Measurements from ENCODE around the gene BPIFA2. TPM values are rescaled to one million over a fixed set of nuclear protein-coding genes. Genes with fewer than 3 reads are reported as not detected.

Gene BPIFA2
- total and polyA plus RNA-seq, 10 donors = not detected

GRCh38 chr20:33124261-33124660 lies 43.7 kb upstream of the BPIFA2 start:
- Histone ChIP-seq H3K4me1 (no peaks in the 10 kb centered on the region), H3K27me3 (replicated peaks in 1 of 7) (peaks cover 0 to 31% (median 0%) of the 10 kb centered on the region in 7 donors), H3K27ac (no peak overlapping the region), H3K9me3 (peaks cover 0 to 15% (median 0%) of the 10 kb centered on the region in 8 donors), H3K36me3 (no peaks in the 10 kb centered on the region), H3K4me3 (no peak overlapping the region)
- TF ChIP-seq CTCF (IDR thresholded peaks at IDR 0.05 in 8 of 11, conservative IDR thresholded peaks at IDR 0.05 in 3 of 11) = no peak
- no peak for TF ChIP-seq POLR2A (IDR thresholded peaks at IDR 0.05)
- TF ChIP-seq POLR2AphosphoS5 (IDR thresholded peaks at IDR 0.05) = no peak
- intact Hi-C loops (cut with DNase I; ENCODE audit: low total_unique reads) = no loop called here
- 57 to 90% (median 62%) methylated on average over 1 to 2 of the region's 2 CpGs for WGBS, 5 donors
- DNase-seq = no peak

GRCh38 chr20:33124994-33125393 lies 43.0 kb upstream of the BPIFA2 start:
- Histone ChIP-seq H3K4me1 (no peaks in the 10 kb centered on the region), H3K4me3 (no peak overlapping the region), H3K27ac (no peak overlapping the region), H3K36me3 (no peaks in the 10 kb centered on the region), H3K27me3 (replicated peaks in 1 of 7) (peaks cover 0 to 31% (median 0%) of the 10 kb centered on the region in 7 donors), H3K9me3 (peaks cover 0 to 11% (median 0%) of the 10 kb centered on the region in 8 donors)
- intact Hi-C loops (cut with DNase I; ENCODE audit: low total_unique reads) = no loop called here
- 71 to 85% (median 82%) methylated on average over 6 of the region's 6 CpGs for WGBS, 5 donors
- no peak for TF ChIP-seq POLR2A (IDR thresholded peaks at IDR 0.05)
- TF ChIP-seq POLR2AphosphoS5 (IDR thresholded peaks at IDR 0.05) = no peak
- no peak for TF ChIP-seq CTCF (IDR thresholded peaks at IDR 0.05 in 8 of 11, conservative IDR thresholded peaks at IDR 0.05 in 3 of 11)
- no peak for DNase-seq

GRCh38 chr20:33125983-33126382 lies 42.0 kb upstream of the BPIFA2 start:
- H3K36me3 ChIP-seq = no peaks in the 10 kb centered on the region
- 66 to 70% (median 67%) methylated on average over 6 of the region's 6 CpGs for WGBS, 5 donors
- H3K27ac ChIP-seq = no peak overlapping the region
- TF ChIP-seq CTCF (IDR thresholded peaks at IDR 0.05 in 8 of 11, conservative IDR thresholded peaks at IDR 0.05 in 3 of 11) = no peak
- intact Hi-C loops (cut with DNase I; ENCODE audit: low total_unique reads) = no loop called here
- H3K4me3 ChIP-seq = no peak overlapping the region
- DNase-seq = no peak
- peaks cover 0 to 31% (median 0%) of the 10 kb centered on the region in 7 donors for H3K27me3 ChIP-seq (replicated peaks in 1 of 7)
- peaks cover 0 to 2% (median 0%) of the 10 kb centered on the region in 8 donors for H3K9me3 ChIP-seq
- no peaks in the 10 kb centered on the region for H3K4me1 ChIP-seq

- Histone ChIP-seq H3K9me3 (no peaks in the 10 kb centered on the region), H3K27ac (no peak overlapping the region), H3K27me3 (replicated peaks in 1 of 7) (peaks cover 0 to 43% (median 0%) of the 10 kb centered on the region in 7 donors), H3K4me3 (no peak overlapping the region), H3K36me3 (no peaks in the 10 kb centered on the region), H3K4me1 (no peaks in the 10 kb centered on the region)
- TF ChIP-seq POLR2A (IDR thresholded peaks at IDR 0.05) (no peak), POLR2AphosphoS5 (IDR thresholded peaks at IDR 0.05) (no peak), CTCF (IDR thresholded peaks at IDR 0.05 in 8 of 11, conservative IDR thresholded peaks at IDR 0.05 in 3 of 11) (no peak)
- DNase-seq = no peak
- intact Hi-C loops (cut with DNase I; ENCODE audit: low total_unique reads) = no loop called here
- WGBS, 5 donors = 83 to 92% (median 87%) methylated on average over 4 of the region's 4 CpGs
These were observed 40.4 kb upstream of the BPIFA2 start for GRCh38 chr20:33127422-33128097.

Measured in spleen (tissue), 11 donors.